ENCODE results near the gene SPATA2. TPM values are rescaled to one million over a fixed set of nuclear protein-coding genes. Genes with fewer than 3 reads are reported as not detected.

Gene SPATA2
- total and polyA plus RNA-seq, 2 donors (not counting 3 experiments of a cell fraction or from before 2014, with no cell fraction given): 4.9 to 6.1 TPM

DNA sequence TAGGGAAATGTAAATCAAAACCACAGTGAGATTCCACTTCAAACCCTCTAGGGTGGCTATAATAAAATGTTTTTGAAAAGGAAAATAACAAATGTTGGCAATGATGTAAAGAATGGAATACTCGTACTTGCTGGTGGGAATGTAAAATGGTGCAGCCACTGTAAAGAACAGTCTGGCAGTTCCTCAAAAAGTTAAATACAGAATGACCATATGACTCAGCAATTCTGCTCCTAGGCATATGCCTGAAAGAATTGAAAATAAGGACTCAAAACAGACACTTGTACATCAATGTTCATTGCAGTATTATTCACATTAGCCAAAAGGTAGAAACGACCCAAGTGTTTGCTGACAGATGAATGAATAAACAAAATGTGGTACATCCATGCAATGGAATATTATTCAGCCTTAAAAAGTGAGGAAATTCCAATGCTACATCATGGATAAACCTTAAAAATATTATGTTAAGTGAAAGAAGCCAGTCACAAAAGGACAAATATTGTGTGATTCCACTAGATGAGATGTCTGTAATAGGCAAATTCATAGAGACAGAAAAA, 10.6 kb upstream of the SPATA2 start:
- ChIA-PET CTCF (interaction anchor here (1.7 kb wide), 1 partner anchor 9 kb away, joined by 7 read pairs; no protein-coding TSS in a partner anchor), POLR2A (no interaction called here)
- Histone ChIP-seq H3K4me2 (ENCODE audit: insufficient read depth, low read length) (no peak overlapping the region), H3K9ac (replicated peaks; ENCODE audit: extremely low read depth, insufficient read depth, low read length) (no peak overlapping the region), H3K36me3 (ENCODE audit: control insufficient read depth in 2 of 2, extremely low read depth in 1 of 2, insufficient read depth in 2 of 2, low read length in 2 of 2) (no peaks in the 10 kb centered on the region), H3K9me1 (replicated peaks; ENCODE audit: control insufficient read depth, extremely low read depth, insufficient read depth, low read length) (no peaks in the 10 kb centered on the region), H3K4me3 (replicated peaks in 1 of 3; ENCODE audit: insufficient read depth in 1 of 3, low read depth in 1 of 3, low read length in 3 of 3) (no peak overlapping the region), H3K9me3 (replicated peaks; ENCODE audit: control insufficient read depth, insufficient read depth, low read length) (no peaks in the 10 kb centered on the region), H4K20me1 (replicated peaks; ENCODE audit: control insufficient read depth, extremely low read depth, insufficient read depth, low read length) (no peaks in the 10 kb centered on the region), H2AFZ (ENCODE audit: low read depth, low read length) (no peak overlapping the region), H3K27me3 (ENCODE audit: control insufficient read depth in 2 of 2, insufficient read depth in 2 of 2, low read length in 2 of 2) (no peaks in the 10 kb centered on the region), H3K27ac (ENCODE audit: insufficient read depth, low read depth, low read length) (no peak overlapping the region), H3K4me1 (ENCODE audit: control insufficient read depth, extremely low read depth, insufficient read depth, low read length) (peaks cover 3% of the 10 kb centered on the region), H3K79me2 (ENCODE audit: control insufficient read depth, insufficient read depth, low read length) (no peaks in the 10 kb centered on the region)
- TF ChIP-seq EZH2 (IDR thresholded peaks at IDR 0.05; ENCODE audit: borderline replicate concordance, low read depth, low read length, severe bottlenecking): no peak
- dilution Hi-C loops (cut with MboI; ENCODE audit: extremely low pct_ligation_motif_present, low sequenced_read_pairs) (no loop called here), intact Hi-C loops (cut with micrococcal nuclease) (no loop called here)
- DNase-seq (ENCODE audit: low read depth, low spot score) (no peak), FAIRE-seq (no peak)
- no TSS peak for BruUV-seq (replicated peaks)

DNA sequence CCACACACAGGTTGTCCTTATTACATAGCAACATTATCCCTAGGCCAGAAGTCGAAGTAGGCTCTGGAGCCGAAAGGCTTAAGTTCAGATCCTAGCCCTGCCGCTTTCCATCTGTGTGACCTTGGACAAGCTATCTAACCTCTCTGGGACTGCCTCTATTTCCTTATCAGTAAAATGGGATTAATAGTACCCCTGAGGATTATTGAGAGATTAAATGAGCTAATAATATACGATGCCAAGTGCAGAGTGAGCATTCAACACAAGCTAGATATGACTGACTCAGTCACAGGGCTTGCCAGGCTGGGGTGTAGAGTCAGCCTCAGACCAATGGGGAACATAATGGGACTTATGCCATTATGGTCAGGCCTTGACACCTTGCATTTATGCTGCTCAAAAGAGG, 8.9 kb upstream of the SPATA2 start:
- no peak overlapping the region for H2AFZ ChIP-seq (ENCODE audit: low read depth, low read length)
- dilution Hi-C loops (cut with MboI; ENCODE audit: extremely low pct_ligation_motif_present, low sequenced_read_pairs) (no loop called here), intact Hi-C loops (cut with micrococcal nuclease) (no loop called here)
- H3K9ac ChIP-seq (replicated peaks; ENCODE audit: extremely low read depth, insufficient read depth, low read length): no peak overlapping the region
- H3K79me2 ChIP-seq (ENCODE audit: control insufficient read depth, insufficient read depth, low read length): no peaks in the 10 kb centered on the region
- BruUV-seq (replicated peaks): no TSS peak
- no peaks in the 10 kb centered on the region for H3K9me3 ChIP-seq (replicated peaks; ENCODE audit: control insufficient read depth, insufficient read depth, low read length)
- ChIA-PET POLR2A (no interaction called here), CTCF (interaction anchor here (1.1 kb wide), 2 partner anchors 10 to 13 kb away, joined by 3 to 4 read pairs; no protein-coding TSS in a partner anchor)
- no peaks in the 10 kb centered on the region for H3K9me1 ChIP-seq (replicated peaks; ENCODE audit: control insufficient read depth, extremely low read depth, insufficient read depth, low read length)
- DNase-seq (ENCODE audit: low read depth, low spot score): no peak
- H3K4me1 ChIP-seq (ENCODE audit: control insufficient read depth, extremely low read depth, insufficient read depth, low read length): peaks cover 3% of the 10 kb centered on the region
- no peak for TF ChIP-seq MYC (IDR thresholded peaks at IDR 0.05; ENCODE audit: low read depth, low read length)
- no peak for TF ChIP-seq EZH2 (IDR thresholded peaks at IDR 0.05; ENCODE audit: borderline replicate concordance, low read depth, low read length, severe bottlenecking)
- TF ChIP-seq, protein P1, sequence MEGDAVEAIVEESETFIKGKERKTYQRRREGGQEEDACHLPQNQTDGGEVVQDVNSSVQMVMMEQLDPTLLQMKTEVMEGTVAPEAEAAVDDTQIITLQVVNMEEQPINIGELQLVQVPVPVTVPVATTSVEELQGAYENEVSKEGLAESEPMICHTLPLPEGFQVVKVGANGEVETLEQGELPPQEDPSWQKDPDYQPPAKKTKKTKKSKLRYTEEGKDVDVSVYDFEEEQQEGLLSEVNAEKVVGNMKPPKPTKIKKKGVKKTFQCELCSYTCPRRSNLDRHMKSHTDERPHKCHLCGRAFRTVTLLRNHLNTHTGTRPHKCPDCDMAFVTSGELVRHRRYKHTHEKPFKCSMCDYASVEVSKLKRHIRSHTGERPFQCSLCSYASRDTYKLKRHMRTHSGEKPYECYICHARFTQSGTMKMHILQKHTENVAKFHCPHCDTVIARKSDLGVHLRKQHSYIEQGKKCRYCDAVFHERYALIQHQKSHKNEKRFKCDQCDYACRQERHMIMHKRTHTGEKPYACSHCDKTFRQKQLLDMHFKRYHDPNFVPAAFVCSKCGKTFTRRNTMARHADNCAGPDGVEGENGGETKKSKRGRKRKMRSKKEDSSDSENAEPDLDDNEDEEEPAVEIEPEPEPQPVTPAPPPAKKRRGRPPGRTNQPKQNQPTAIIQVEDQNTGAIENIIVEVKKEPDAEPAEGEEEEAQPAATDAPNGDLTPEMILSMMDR (IDR thresholded peaks at IDR 0.05; ENCODE audit: extremely low read depth in 1 of 2, insufficient read depth in 1 of 2, low read depth in 1 of 2, low read length in 2 of 2): no peak
- TF ChIP-seq JUN (IDR thresholded peaks at IDR 0.05; ENCODE audit: borderline replicate concordance, insufficient read depth, insufficient read length, low read depth): no peak
- no peak for TF ChIP-seq POLR2AphosphoS5 (IDR thresholded peaks at IDR 0.05; ENCODE audit: insufficient read depth, low read depth, low read length)
- TF ChIP-seq GATA2 (IDR thresholded peaks at IDR 0.05; ENCODE audit: insufficient read depth, insufficient read length, low read depth, low read length): no peak
- no peak for TF ChIP-seq POLR2A (IDR thresholded peaks at IDR 0.05; ENCODE audit: low read depth, low read length)
- no peak for TF ChIP-seq FOS (IDR thresholded peaks at IDR 0.05; ENCODE audit: borderline replicate concordance, insufficient read depth, low read length)
- TF ChIP-seq, protein P2, sequence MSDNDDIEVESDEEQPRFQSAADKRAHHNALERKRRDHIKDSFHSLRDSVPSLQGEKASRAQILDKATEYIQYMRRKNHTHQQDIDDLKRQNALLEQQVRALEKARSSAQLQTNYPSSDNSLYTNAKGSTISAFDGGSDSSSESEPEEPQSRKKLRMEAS (IDR thresholded peaks at IDR 0.05; ENCODE audit: insufficient read depth, insufficient read length): no peak
- no peaks in the 10 kb centered on the region for H3K36me3 ChIP-seq (ENCODE audit: control insufficient read depth in 2 of 2, extremely low read depth in 1 of 2, insufficient read depth in 2 of 2, low read length in 2 of 2)
- H4K20me1 ChIP-seq (replicated peaks; ENCODE audit: control insufficient read depth, extremely low read depth, insufficient read depth, low read length): no peaks in the 10 kb centered on the region
- FAIRE-seq: no peak
- no peak overlapping the region for H3K4me3 ChIP-seq (replicated peaks in 1 of 3; ENCODE audit: insufficient read depth in 1 of 3, low read depth in 1 of 3, low read length in 3 of 3)
- H3K27me3 ChIP-seq (ENCODE audit: control insufficient read depth in 2 of 2, insufficient read depth in 2 of 2, low read length in 2 of 2): no peaks in the 10 kb centered on the region
- H3K27ac ChIP-seq (ENCODE audit: insufficient read depth, low read depth, low read length): no peak overlapping the region
- H3K4me2 ChIP-seq (ENCODE audit: insufficient read depth, low read length): no peak overlapping the region

All from endothelial cell of umbilical vein (primary cell).